Smooth muscle cell (in vitro differentiated cells): ENCODE measurements around the gene ASTN2. TPM values are rescaled to one million over a fixed set of nuclear protein-coding genes. Genes with fewer than 3 reads are reported as not detected.

Experiments used
- DNase-seq: peaks from one replicate; lab custom pipeline; 2025; ENCODE audit not compliant: unreplicated experiment; lab: John Stamatoyannopoulos, UW
- H2AFZ ChIP-seq: fragments of 200-600 bp; sonication (generic); 2 replicates; pipeline ENCODE4 v1.6.0; 2016; ENCODE audit warnings: antibody characterized with exemption, low read depth, mild to moderate bottlenecking
- H3F3A ChIP-seq: fragments of 200-600 bp; sonication (generic); 2 replicates; pipeline ENCODE4 v1.6.0; 2017; ENCODE audit warnings: antibody characterized with exemption, low read depth
- H3K27ac ChIP-seq: fragments of 200-600 bp; sonication (generic); 2 replicates; pipeline ENCODE4 v1.5.1; 2016; ENCODE audit warnings: low read depth, mild to moderate bottlenecking
- H3K27me3 ChIP-seq: fragments of 200-600 bp; sonication (generic); 2 replicates; pipeline ENCODE4 v1.6.1; 2016; ENCODE audit warnings: low read depth, mild to moderate bottlenecking
- H3K36me3 ChIP-seq: fragments of 200-600 bp; sonication (generic); 2 replicates; pipeline ENCODE4 v1.5.1; 2016; ENCODE audit warnings: low read depth
- H3K4me1 ChIP-seq: fragments of 200-600 bp; sonication (generic); 2 replicates; pipeline ENCODE4 v1.5.1; 2016; ENCODE audit warnings: low read depth
- H3K4me2 ChIP-seq: fragments of 200-600 bp; sonication (generic); 2 replicates; pipeline ENCODE4 v1.6.0; 2016; ENCODE audit warnings: mild to moderate bottlenecking
- H3K4me3 ChIP-seq: fragments of 200-600 bp; sonication (generic); 2 replicates; pipeline ENCODE4 v1.5.1; 2016; ENCODE audit warnings: mild to moderate bottlenecking
- H3K79me2 ChIP-seq: fragments of 200-600 bp; sonication (generic); 2 replicates; pipeline ENCODE4 v1.6.0; 2016; ENCODE audit warnings: low read depth, mild to moderate bottlenecking
- H3K9ac ChIP-seq: fragments of 200-600 bp; sonication (generic); 2 replicates; pipeline ENCODE4 v1.6.0; 2016; ENCODE audit warnings: low read depth
- H3K9me3 ChIP-seq: fragments of 200-600 bp; sonication (generic); replicated peaks from 2 replicates; pipeline ENCODE4 v1.5.1; 2016; ENCODE audit warnings: low read depth
- H4K20me1 ChIP-seq: fragments of 200-600 bp; sonication (generic); 2 replicates; pipeline ENCODE4 v1.6.0; 2016; ENCODE audit warnings: low read depth
- WGBS: methylation state at CpG from one replicate; pipeline ENCODE4 v1.1.7; 2016; ENCODE audit warnings: low lambda C conversion rate; 5-methylcytosine and 5-hydroxymethylcytosine counted together
- polyA plus RNA-seq: library from polyadenylated mRNA; unstranded; fragments of >200 nt; fragmentation: Nextera tagmentation; extraction: Ambion mirVana; gene quantifications from 2 replicates; pipeline ENCODE4 v1.2.1, GENCODE V29; 2016
- total RNA-seq: library from RNA; depleted of rRNA; stranded (reverse); fragments of >200 nt; gene quantifications from 2 replicates; pipeline ENCODE4 v1.2.3, GENCODE V29; 2014
- TF ChIP-seq, protein P1 (sequence below): fragments of 200-600 bp; sonication (generic); IDR thresholded peaks from 2 replicates; pipeline ENCODE4 v1.5.1; 2017; ENCODE audit warnings: borderline replicate concordance, mild to moderate bottlenecking, antibody characterized with exemption; ENCODE audit not compliant: insufficient read depth, poor library complexity, severe bottlenecking

The ASTN2 gene
- total and polyA plus RNA-seq, 2 experiments from 2014 or later, result 6.5 to 6.7 TPM

DNA sequence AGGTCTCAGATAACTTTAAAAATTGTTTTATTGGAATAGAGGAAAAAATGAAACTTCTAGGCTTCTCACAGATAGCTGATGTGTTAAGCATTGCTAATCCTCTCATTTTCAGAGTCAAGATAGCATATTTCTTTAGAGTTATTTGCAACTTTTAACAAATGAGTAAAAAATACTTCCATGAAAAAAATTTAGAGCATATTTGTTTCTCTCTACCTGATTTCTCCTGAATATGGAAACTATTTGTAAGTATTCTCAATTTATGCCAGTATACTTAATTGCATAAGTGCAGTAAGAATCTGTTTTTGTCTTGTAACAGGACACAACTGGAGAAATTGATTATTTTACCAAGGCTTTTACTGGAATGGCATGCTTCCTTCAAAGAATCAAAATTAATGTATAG lies 731.3 kb downstream of the ASTN2 start:
- H3K4me1 ChIP-seq, result peaks cover 10% of the 10 kb centered on the region
- peaks cover 3% of the 10 kb centered on the region for H3K36me3 ChIP-seq
- H4K20me1 ChIP-seq, result peaks cover 9% of the 10 kb centered on the region
- H3K27me3 ChIP-seq, result no peaks in the 10 kb centered on the region
- H3K79me2 ChIP-seq, result peaks cover 17% of the 10 kb centered on the region
- no peak overlapping the region for H3K4me3 ChIP-seq
- no peak overlapping the region for H2AFZ ChIP-seq
- H3K9me3 ChIP-seq, result no peaks in the 10 kb centered on the region
- H3K9ac ChIP-seq, result no peak overlapping the region
- TF ChIP-seq, protein P1, sequence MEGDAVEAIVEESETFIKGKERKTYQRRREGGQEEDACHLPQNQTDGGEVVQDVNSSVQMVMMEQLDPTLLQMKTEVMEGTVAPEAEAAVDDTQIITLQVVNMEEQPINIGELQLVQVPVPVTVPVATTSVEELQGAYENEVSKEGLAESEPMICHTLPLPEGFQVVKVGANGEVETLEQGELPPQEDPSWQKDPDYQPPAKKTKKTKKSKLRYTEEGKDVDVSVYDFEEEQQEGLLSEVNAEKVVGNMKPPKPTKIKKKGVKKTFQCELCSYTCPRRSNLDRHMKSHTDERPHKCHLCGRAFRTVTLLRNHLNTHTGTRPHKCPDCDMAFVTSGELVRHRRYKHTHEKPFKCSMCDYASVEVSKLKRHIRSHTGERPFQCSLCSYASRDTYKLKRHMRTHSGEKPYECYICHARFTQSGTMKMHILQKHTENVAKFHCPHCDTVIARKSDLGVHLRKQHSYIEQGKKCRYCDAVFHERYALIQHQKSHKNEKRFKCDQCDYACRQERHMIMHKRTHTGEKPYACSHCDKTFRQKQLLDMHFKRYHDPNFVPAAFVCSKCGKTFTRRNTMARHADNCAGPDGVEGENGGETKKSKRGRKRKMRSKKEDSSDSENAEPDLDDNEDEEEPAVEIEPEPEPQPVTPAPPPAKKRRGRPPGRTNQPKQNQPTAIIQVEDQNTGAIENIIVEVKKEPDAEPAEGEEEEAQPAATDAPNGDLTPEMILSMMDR, result no peak
- H3K27ac ChIP-seq, result no peak overlapping the region
- no peaks in the 10 kb centered on the region for H3F3A ChIP-seq
- no peak overlapping the region for H3K4me2 ChIP-seq
- DNase-seq, result no peak

DNA sequence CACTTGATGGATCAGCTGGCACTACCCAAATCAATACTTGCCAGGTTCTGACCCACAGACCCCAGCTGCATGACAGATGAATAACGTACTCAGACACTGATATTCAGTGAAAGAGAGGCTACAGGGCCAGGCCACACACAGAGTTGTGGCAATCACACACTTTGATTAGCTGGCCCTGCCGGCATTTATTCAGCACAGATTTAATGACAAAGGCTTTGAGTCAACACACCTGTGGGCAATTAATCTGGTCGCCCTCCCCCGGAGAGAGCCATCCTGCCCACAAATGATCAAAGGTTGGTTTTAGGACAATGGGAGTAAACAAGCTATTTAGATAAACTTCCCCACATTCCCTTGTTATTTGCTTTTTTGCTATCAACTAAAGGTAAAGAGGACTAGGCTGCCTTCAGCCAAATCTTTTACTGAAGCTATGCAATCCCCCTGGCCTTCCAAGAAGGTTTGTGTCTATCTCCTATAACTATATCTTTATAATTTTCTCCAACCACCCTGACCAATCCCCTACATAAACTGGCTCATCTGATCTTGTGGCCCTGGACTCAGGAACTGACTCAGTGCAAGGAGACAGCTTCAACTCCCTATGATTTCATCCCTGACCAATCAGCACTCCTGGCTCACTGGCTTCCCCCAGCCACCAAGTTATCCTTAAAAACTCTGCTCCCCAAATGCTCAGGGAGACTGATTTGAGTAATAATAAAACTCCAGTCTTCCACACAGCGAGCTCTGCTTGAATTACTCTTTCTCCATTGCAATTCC lies 740.5 kb downstream of the ASTN2 start:
- Histone ChIP-seq H3K27me3 (no peaks in the 10 kb centered on the region), H4K20me1 (no peaks in the 10 kb centered on the region), H3K9me3 (no peaks in the 10 kb centered on the region), H3F3A (no peaks in the 10 kb centered on the region), H3K4me2 (no peak overlapping the region), H3K9ac (no peak overlapping the region), H3K27ac (no peak overlapping the region), H3K4me3 (no peak overlapping the region), H3K36me3 (no peaks in the 10 kb centered on the region), H3K4me1 (no peaks in the 10 kb centered on the region), H3K79me2 (no peaks in the 10 kb centered on the region), H2AFZ (no peak overlapping the region)
- TF ChIP-seq, protein P1, result no peak
- WGBS, result 90% methylated on average over 5 of the region's 5 CpGs
- no peak for DNase-seq

DNA sequence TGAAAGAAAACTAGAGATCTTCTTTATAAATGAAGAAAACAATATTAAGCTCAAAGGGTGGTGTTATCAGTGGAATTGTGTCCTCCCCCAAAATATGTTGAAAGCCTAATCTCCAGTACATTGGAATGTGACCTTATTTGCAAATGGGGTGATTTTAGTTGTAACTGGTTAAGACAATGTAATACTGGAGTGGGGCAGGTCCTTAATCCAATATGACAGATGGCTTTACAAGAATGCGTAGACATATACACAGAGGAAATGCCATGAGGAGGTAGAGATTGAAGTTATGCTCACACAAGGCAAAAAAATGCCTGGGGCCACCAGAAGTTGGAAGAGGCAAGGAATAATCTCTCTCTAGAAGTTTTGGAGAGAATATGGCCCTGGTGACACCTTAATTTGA lies 741.5 kb downstream of the ASTN2 start:
- H3F3A ChIP-seq, result no peaks in the 10 kb centered on the region

More for the DNA sequence above, 741.5 kb downstream of the ASTN2 start:
- no peak overlapping the region for H3K9ac ChIP-seq
- TF ChIP-seq, protein P1, result no peak
- H2AFZ ChIP-seq, result no peak overlapping the region
- H3K4me2 ChIP-seq, result no peak overlapping the region
- no peaks in the 10 kb centered on the region for H3K4me1 ChIP-seq
- no peaks in the 10 kb centered on the region for H3K9me3 ChIP-seq
- no peak overlapping the region for H3K27ac ChIP-seq
- H3K4me3 ChIP-seq, result no peak overlapping the region
- no peaks in the 10 kb centered on the region for H3K79me2 ChIP-seq
- no peaks in the 10 kb centered on the region for H3K36me3 ChIP-seq
- no peaks in the 10 kb centered on the region for H3K27me3 ChIP-seq
- DNase-seq, result no peak
- WGBS, result 43% methylated on average over 1 of the region's 1 CpG
- no peaks in the 10 kb centered on the region for H4K20me1 ChIP-seq
